Ovary (tissue), 9 donors: ENCODE data around the gene CLCN2. TPM values are rescaled to one million over a fixed set of nuclear protein-coding genes. Genes with fewer than 3 reads are reported as not detected.

Experiments
- DNase-seq, 5 donors: peaks; one replicate each; pipeline ENCODE4 v3.0.0-alpha.2; 2019 to 2020
- H3K27ac ChIP-seq, 2 donors: fragments of 200-600 bp; one replicate each; pipeline versions ENCODE4 v1.5.1 to v1.8.0; 2019 to 2022
- H3K27me3 ChIP-seq: fragments of 200-600 bp; one replicate; pipeline ENCODE4 v1.8.0; 2022
- H3K36me3 ChIP-seq: fragments of 200-600 bp; sonication (generic); one replicate; pipeline ENCODE4 v1.5.1; 2019
- H3K4me1 ChIP-seq: one replicate; pipeline ENCODE4 v1.8.1; 2013; ENCODE audit warnings: mild to moderate bottlenecking, moderate library complexity; ENCODE audit not compliant: insufficient read depth
- H3K4me3 ChIP-seq: fragments of 200-600 bp; sonication (generic); one replicate; pipeline ENCODE4 v1.5.1; 2017
- H3K9me3 ChIP-seq, 2 donors: fragments of 200-600 bp in 1 of 2; sonication (generic) in 1 of 2; one replicate each; pipeline versions ENCODE4 v1.5.1 to v1.8.1; 2013 to 2019; ENCODE audit warnings: mild to moderate bottlenecking in 1 of 2, moderate library complexity in 1 of 2
- EP300 ChIP-seq: sonication (generic); formaldehyde crosslinking; IDR thresholded peaks from one replicate; pipeline ENCODE4 v1.6.1; 2017; ENCODE audit warnings: antibody characterized with exemption
- POLR2A ChIP-seq: fragments of 450-650 bp; IDR thresholded peaks from one replicate; pipeline ENCODE4 v1.6.1; 2017; ENCODE audit warnings: antibody characterized with exemption, mild to moderate bottlenecking, moderate library complexity
- WGBS, 3 donors: extraction: QIAGEN DNeasy Blood & Tissue Kit in 1 of 3; methylation state at CpG; one replicate each; pipeline versions ENCODE4 v1.1.5 to v1.1.7; 2013 to 2017; 5-methylcytosine and 5-hydroxymethylcytosine counted together
- intact Hi-C, 4 donors: fragments of 100-400 bp; cut with DNase I; formaldehyde crosslinking; loops; one replicate each; pipeline versions ENCODE4 v1.11.0 to v1.15.1; 2022 to 2023
- polyA plus RNA-seq, 2 donors: library from polyadenylated mRNA; stranded (reverse); fragments of 200-250 nt in 1 of 2; fragments of 350-450 nt in 1 of 2; fragmentation: Illumina TruSeq in 1 of 2; extraction: RNeasy Lipid Tissue Mini Kit (QIAGEN cat#74804) in 1 of 2; gene quantifications; one replicate each; pipeline ENCODE4 v1.2.3, GENCODE V29; 2013 to 2014
- total RNA-seq, 7 donors: library from RNA; depleted of rRNA in 2 of 7; stranded (reverse); fragments of >200 nt in 2 of 7; fragmentation: NEBNext Ultra II Directional in 3 of 7; extraction: Animal tissue kit (Norgen Biotek cat#: 25700) in 3 of 7; gene quantifications; one replicate each; pipeline versions ENCODE4 v1.1.0 to v1.2.4, GENCODE V29; 2016 to 2023
- TF ChIP-seq, protein P1 (sequence below), 3 donors: fragments of 450-650 bp in 2 of 3; fragments of 200-600 bp in 1 of 3; IDR thresholded peaks; one replicate each; pipeline versions ENCODE4 v1.5.1 to v1.8.0; 2016 to 2022; ENCODE audit warnings: antibody characterized with exemption in 3 of 3, mild to moderate bottlenecking in 1 of 3
- donor health status: DM: no; HTN: no; CAD: no; lungs with moderate emphysema.
- donor health status: DM: no; HTN: no; CAD: no.
- donor health status: Bipolar disorder and iron deficiency.
- donor health status: DM: yes; HTN: yes; CAD: no.
- donor health status: DM: no; HTN: no; CAD: no.
- donor health status: DM: yes; HTN: yes; CAD: no.

The CLCN2 gene
- total and polyA plus RNA-seq, 9 donors, result 3.5 to 18.0 (median 11.7) TPM

DNA sequence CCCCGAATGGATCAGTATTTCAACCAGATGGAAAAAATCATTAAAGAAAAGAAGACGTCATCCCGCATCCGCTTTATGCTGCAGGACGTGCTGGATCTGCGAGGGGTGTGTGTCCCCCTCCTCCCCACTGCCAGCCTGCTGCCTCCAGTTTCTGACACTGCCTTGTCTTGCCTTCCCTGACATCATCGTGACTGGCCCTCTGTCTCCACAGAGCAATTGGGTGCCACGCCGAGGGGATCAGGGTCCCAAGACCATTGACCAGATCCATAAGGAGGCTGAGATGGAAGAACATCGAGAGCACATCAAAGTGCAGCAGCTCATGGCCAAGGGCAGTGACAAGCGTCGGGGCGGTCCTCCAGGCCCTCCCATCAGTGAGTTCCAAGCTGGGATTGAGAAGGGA lies 36.1 kb downstream of the CLCN2 start:
- no peak for TF ChIP-seq POLR2A
- TF ChIP-seq, protein P1, sequence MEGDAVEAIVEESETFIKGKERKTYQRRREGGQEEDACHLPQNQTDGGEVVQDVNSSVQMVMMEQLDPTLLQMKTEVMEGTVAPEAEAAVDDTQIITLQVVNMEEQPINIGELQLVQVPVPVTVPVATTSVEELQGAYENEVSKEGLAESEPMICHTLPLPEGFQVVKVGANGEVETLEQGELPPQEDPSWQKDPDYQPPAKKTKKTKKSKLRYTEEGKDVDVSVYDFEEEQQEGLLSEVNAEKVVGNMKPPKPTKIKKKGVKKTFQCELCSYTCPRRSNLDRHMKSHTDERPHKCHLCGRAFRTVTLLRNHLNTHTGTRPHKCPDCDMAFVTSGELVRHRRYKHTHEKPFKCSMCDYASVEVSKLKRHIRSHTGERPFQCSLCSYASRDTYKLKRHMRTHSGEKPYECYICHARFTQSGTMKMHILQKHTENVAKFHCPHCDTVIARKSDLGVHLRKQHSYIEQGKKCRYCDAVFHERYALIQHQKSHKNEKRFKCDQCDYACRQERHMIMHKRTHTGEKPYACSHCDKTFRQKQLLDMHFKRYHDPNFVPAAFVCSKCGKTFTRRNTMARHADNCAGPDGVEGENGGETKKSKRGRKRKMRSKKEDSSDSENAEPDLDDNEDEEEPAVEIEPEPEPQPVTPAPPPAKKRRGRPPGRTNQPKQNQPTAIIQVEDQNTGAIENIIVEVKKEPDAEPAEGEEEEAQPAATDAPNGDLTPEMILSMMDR (IDR thresholded peaks at IDR 0.05), result no peak
- TF ChIP-seq EP300, result no peak
- H3K27ac ChIP-seq, result no peak overlapping the region
- H3K4me3 ChIP-seq, result no peak overlapping the region

DNA sequence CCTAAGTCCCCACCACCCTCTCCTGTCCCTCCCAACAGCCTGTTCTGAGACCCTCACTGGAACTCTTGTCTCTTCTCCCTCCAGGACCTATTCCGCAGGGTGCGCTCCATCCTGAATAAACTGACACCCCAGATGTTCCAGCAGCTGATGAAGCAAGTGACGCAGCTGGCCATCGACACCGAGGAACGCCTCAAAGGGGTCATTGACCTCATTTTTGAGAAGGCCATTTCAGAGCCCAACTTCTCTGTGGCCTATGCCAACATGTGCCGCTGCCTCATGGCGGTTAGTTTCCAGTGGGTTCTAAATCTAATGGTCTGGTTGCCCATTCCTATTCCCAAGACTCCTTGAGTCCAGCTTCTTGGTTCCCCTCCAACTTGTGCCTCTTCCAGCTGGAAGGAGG lies 37.7 kb downstream of the CLCN2 start:
- intact Hi-C loops, result loop anchor here in 1 of 4 donors (10.0 kb wide), 1 partner anchor 139 kb away; the partner anchor contains the start of gene ABCF3
- Histone ChIP-seq H3K36me3 (peaks cover 3% of the 10 kb centered on the region), H3K9me3 (no peaks in the 10 kb centered on the region), H3K4me3 (no peak overlapping the region), H3K4me1 (peaks cover 11% of the 10 kb centered on the region), H3K27me3 (no peaks in the 10 kb centered on the region), H3K27ac (no peak overlapping the region)
- no peak for DNase-seq
- WGBS, 3 donors, result 69 to 80% (median 71%) methylated on average over 8 of the region's 8 CpGs
- TF ChIP-seq POLR2A (no peak), EP300 (no peak)
- TF ChIP-seq, protein P1 (IDR thresholded peaks at IDR 0.05), result no peak

More for the DNA sequence above, 36.1 kb downstream of the CLCN2 start:
- intact Hi-C loops, result loop anchor here in 1 of 4 donors (10.0 kb wide), 1 partner anchor 140 kb away; the partner anchor contains the start of gene ABCF3
- 85 to 89% (median 87%) methylated on average over 13 of the region's 13 CpGs for WGBS, 3 donors
- Histone ChIP-seq H3K36me3 (peaks cover 3% of the 10 kb centered on the region), H3K27me3 (no peaks in the 10 kb centered on the region), H3K4me1 (peaks cover 2% of the 10 kb centered on the region), H3K9me3 (no peaks in the 10 kb centered on the region)
- DNase-seq, result no peak

DNA sequence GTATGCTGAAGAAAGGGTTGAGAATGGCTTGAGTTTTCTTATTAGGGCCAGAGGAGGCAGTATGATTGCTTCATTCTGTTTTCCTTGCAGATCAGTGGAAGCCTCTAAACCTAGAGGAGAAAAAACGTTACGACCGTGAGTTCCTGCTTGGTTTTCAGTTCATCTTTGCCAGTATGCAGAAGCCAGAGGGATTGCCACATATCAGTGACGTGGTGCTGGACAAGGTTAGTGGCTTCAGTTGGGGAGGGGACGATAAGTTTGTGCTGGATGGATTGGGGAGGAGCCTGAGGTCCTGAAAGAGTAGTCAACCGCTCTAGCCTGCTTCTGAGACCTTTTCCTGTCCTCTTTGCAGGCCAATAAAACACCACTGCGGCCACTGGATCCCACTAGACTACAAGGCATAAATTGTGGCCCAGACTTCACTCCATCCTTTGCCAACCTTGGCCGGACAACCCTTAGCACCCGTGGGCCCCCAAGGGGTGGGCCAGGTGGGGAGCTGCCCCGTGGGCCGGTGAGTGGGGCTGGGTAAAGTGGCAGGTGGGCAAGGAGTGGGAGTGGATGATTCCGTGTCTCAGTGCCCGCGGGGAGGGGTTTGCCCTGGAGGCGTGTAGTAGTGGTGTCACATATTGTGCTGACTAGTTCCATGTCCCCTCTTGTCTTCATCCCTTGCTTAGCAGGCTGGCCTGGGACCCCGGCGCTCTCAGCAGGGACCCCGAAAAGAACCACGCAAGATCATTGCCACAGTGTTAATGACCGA lies 38.5 kb downstream of the CLCN2 start:
- no peak overlapping the region for H3K4me3 ChIP-seq

DNA sequence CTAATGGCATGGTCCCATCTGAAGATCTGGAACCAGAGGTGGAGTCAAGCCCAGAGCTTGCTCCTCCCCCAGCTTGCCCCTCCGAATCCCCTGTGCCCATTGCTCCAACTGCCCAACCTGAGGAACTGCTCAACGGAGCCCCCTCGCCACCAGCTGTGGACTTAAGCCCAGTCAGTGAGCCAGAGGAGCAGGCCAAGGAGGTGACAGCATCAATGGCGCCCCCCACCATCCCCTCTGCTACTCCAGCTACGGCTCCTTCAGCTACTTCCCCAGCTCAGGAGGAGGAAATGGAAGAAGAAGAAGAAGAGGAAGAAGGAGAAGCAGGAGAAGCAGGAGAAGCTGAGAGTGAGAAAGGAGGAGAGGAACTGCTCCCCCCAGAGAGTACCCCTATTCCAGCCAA lies 39.7 kb downstream of the CLCN2 start:
- peaks cover 3% of the 10 kb centered on the region for H3K36me3 ChIP-seq
- intact Hi-C loops, result loop anchor here in 1 of 4 donors (10.0 kb wide), 1 partner anchor 137 kb away; the partner anchor contains the start of gene ABCF3
- no peak overlapping the region for H3K27ac ChIP-seq

More for the DNA sequence above, 38.5 kb downstream of the CLCN2 start:
- Histone ChIP-seq H3K9me3 (no peaks in the 10 kb centered on the region), H3K4me1 (peaks cover 13% of the 10 kb centered on the region), H3K27ac (no peak overlapping the region), H3K36me3 (peaks cover 3% of the 10 kb centered on the region), H3K27me3 (no peaks in the 10 kb centered on the region)
- intact Hi-C loops, result loop anchor here in 1 of 4 donors (10.0 kb wide), 1 partner anchor 138 kb away; the partner anchor contains the start of gene ABCF3
- TF ChIP-seq POLR2A (no peak), EP300 (no peak)
- TF ChIP-seq, protein P1 (IDR thresholded peaks at IDR 0.05), result no peak
- 76 to 84% (median 77%) methylated on average over 20 of the region's 20 CpGs for WGBS, 3 donors
- DNase-seq, result no peak

More for the DNA sequence above, 39.7 kb downstream of the CLCN2 start:
- no peak for DNase-seq
- WGBS, 3 donors, result 66 to 87% (median 77%) methylated on average over 5 of the region's 5 CpGs
- no peak overlapping the region for H3K4me3 ChIP-seq
- TF ChIP-seq POLR2A (no peak), EP300 (no peak)
- TF ChIP-seq, protein P1 (IDR thresholded peaks at IDR 0.05), result no peak
- no peaks in the 10 kb centered on the region for H3K9me3 ChIP-seq
- no peaks in the 10 kb centered on the region for H3K27me3 ChIP-seq
- peaks cover 13% of the 10 kb centered on the region for H3K4me1 ChIP-seq
